ENCODE results near the gene RORC. TPM values are rescaled to one million over a fixed set of nuclear protein-coding genes. Genes with fewer than 3 reads are reported as not detected.

The RORC gene
- total RNA-seq, 2 experiments from 2014 or later, result 3.8 to 3.9 TPM

GRCh38 chr1:151816548-151817352 lies 14.9 kb downstream of the RORC start:
- ATAC-seq (no peak), DNase-seq (no peak)
- Mint-ChIP-seq H3K9me3 (ENCODE audit: low read depth) (no peaks in the 10 kb centered on the region), H3K36me3 (ENCODE audit: low read depth) (no peaks in the 10 kb centered on the region), H3K27me3 (no peaks in the 10 kb centered on the region), H3K27ac (no peak overlapping the region), H3K4me3 (no peak overlapping the region), H3K4me1 (peaks cover 63% of the 10 kb centered on the region)
- ChIA-PET POLR2A (interaction anchor here (1.1 kb wide), 1 partner anchor 12 kb away, joined by 5 read pairs; no protein-coding TSS in a partner anchor), CTCF (interaction anchor here (0.7 to 1.6 kb wide), 4 partner anchors 8 to 54 kb away, joined by 3 to 4 read pairs (median 4); partner anchors contain the start of gene TDRKH)
- intact Hi-C loops (cut with DNase I, micrococcal nuclease), result no loop called here

DNA sequence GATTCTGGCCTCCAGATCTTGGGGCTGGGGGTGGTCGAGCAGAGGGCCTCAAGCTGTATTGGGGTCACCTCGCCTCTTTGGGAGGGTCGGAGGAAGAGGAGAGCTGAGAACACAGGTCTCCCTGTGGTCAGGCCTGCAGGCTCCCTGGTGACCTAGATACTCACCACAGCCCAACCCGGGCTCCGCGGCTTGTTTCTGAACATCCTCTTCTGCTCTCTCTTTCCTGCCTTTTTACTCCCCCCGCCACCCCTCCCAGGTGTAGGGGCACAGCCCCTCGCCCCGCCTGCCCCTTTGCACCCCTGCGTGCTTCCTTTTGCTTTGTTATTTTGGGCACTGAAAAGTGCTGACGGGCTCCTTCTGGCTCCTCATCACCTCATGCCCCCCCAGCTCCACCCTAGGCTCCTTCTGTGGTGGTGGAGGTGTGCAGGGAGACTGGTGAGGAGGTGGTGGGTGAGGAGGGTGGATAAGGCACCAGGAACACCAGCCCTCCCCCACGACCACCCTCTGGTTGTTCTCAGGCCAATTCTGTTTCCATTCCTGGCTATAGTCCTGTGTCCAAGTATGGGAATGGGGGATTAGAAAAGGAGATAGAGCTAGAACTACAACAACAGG lies 15.8 kb downstream of the RORC start:
- ATAC-seq, result no peak
- Mint-ChIP-seq H3K36me3 (ENCODE audit: low read depth) (no peaks in the 10 kb centered on the region), H3K27me3 (no peaks in the 10 kb centered on the region), H3K4me3 (no peak overlapping the region), H3K4me1 (peaks cover 54% of the 10 kb centered on the region), H3K9me3 (ENCODE audit: low read depth) (no peaks in the 10 kb centered on the region), H3K27ac (peak overlapping the region; percentile 45)
- ChIA-PET POLR2A (interaction anchor here (1.1 kb wide), 1 partner anchor 13 kb away, joined by 5 read pairs; no protein-coding TSS in a partner anchor), CTCF (interaction anchor here (1.3 kb wide), 1 partner anchor 25 kb away, joined by 3 read pairs; the partner anchor contains the start of gene TDRKH)
- no peak for DNase-seq
- intact Hi-C loops (cut with DNase I, micrococcal nuclease), result no loop called here

DNA sequence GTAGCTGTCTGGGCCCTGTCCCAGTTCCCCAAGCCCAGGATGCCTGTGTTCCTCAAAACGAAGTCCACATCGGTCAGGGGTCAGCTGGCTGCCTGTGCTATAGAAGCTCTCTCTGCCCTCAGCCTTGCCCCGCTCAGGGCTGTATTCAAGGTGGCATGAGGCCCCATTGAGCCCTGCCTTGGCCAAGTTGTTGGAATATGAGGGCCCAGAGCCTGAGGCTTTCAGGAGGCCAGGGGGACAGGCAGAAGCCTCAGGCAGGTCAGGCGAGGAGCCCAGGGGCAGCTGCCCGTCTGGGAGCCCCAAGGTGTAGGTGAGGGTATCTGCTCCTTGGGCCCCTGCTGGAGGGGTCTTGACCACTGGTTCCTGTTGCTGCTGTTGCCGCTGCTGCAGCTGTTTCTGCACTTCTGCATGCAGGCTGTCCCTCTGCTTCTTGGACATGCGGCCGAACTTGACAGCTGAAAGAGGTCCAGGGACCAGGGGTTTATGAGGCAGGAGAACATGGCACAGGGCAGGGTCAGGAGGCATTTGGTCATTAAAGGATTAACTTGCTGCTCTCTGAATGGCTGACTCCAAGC lies 16.5 kb downstream of the RORC start:
- POLR2A ChIA-PET, result no interaction called here
- no peak overlapping the region for H3K4me3 Mint-ChIP-seq
- no peaks in the 10 kb centered on the region for H3K9me3 Mint-ChIP-seq (ENCODE audit: low read depth)

DNA sequence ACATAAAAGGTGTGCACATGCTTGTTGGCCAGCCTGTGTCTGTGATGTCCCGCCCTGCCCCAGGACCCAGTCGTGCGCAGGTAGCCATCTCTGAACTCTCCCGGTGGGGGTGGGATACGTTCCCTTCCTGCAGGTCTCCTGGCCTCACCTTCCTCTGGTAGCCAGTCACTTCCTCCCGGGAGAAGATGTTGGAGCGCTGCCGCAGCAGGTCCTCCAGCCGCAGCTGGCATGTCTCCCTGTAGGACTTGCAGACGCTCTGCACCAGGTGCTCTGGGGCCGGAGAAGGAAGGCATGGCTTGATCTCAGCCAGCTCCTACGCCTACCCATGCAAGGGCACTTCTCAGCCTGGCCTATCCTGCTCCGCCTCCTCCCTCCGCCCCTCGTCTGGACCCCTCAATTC lies 17.2 kb downstream of the RORC start:
- no peak overlapping the region for H3K27ac Mint-ChIP-seq
- ChIA-PET POLR2A (no interaction called here), CTCF (no interaction called here)
- ATAC-seq, result no peak
- intact Hi-C loops (cut with DNase I, micrococcal nuclease), result no loop called here
- H3K27me3 Mint-ChIP-seq, result no peaks in the 10 kb centered on the region
- no peaks in the 10 kb centered on the region for H3K36me3 Mint-ChIP-seq (ENCODE audit: low read depth)
- peaks cover 40% of the 10 kb centered on the region for H3K4me1 Mint-ChIP-seq
- H3K4me3 Mint-ChIP-seq, result no peak overlapping the region
- no peak for DNase-seq
- H3K9me3 Mint-ChIP-seq (ENCODE audit: low read depth), result no peaks in the 10 kb centered on the region

More for the DNA sequence above, 16.5 kb downstream of the RORC start:
- ATAC-seq (no peak), DNase-seq (no peak)
- Mint-ChIP-seq H3K4me1 (peaks cover 46% of the 10 kb centered on the region), H3K27me3 (no peaks in the 10 kb centered on the region), H3K36me3 (ENCODE audit: low read depth) (no peaks in the 10 kb centered on the region), H3K27ac (no peak overlapping the region)
- intact Hi-C loops (cut with DNase I, micrococcal nuclease), result no loop called here
- CTCF ChIA-PET, result no interaction called here

- Mint-ChIP-seq H3K27ac (no peak overlapping the region), H3K4me1 (peaks cover 35% of the 10 kb centered on the region), H3K27me3 (no peaks in the 10 kb centered on the region), H3K36me3 (ENCODE audit: low read depth) (no peaks in the 10 kb centered on the region), H3K4me3 (no peak overlapping the region), H3K9me3 (ENCODE audit: low read depth) (no peaks in the 10 kb centered on the region)
- intact Hi-C loops (cut with DNase I, micrococcal nuclease), result no loop called here
- ATAC-seq (no peak), DNase-seq (no peak)
- POLR2A ChIA-PET, result no interaction called here
- CTCF ChIA-PET, result no interaction called here
These were observed 18.2 kb downstream of the RORC start for GRCh38 chr1:151813271-151813977.

- Mint-ChIP-seq H3K4me3 (no peak overlapping the region), H3K27ac (no peak overlapping the region), H3K9me3 (ENCODE audit: low read depth) (no peaks in the 10 kb centered on the region), H3K4me1 (peaks cover 16% of the 10 kb centered on the region), H3K36me3 (ENCODE audit: low read depth) (no peaks in the 10 kb centered on the region), H3K27me3 (no peaks in the 10 kb centered on the region)
- no peak for DNase-seq
- POLR2A ChIA-PET, result no interaction called here
- no peak for ATAC-seq
- intact Hi-C loops (cut with DNase I, micrococcal nuclease), result no loop called here
- CTCF ChIA-PET, result interaction anchor here (2.7 kb wide), 1 partner anchor 9 kb away, joined by 8 read pairs; no protein-coding TSS in a partner anchor
These were observed 20.4 kb downstream of the RORC start for GRCh38 chr1:151811181-151811580.

DNA sequence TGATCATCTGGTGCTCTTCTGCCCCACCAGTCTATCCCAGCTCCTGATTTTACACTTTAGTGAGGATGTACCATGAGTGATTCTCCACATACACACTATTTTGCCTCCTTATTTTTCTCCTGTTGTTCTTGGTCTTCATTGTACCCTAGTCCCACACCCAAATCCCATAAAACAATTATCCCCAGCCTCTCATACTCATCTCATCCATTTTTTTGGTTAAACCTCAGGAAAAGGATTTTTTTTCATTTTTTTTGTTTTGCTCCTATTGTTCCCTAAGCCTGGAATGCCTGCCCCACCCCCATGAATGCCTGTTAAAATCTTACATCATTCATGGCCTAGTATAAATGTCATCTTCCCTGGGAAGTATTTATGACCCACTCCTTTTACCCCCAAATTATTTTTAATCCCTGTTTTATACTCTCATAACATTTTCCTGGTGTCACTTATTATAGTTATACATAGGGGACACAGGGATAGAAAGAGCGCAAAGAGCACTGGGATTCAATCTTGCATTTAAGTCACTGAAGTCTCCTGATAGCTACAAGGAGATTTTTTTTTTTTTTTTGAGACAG lies 21.5 kb downstream of the RORC start:
- Mint-ChIP-seq H3K27me3 (no peaks in the 10 kb centered on the region), H3K4me3 (no peak overlapping the region), H3K9me3 (ENCODE audit: low read depth) (no peaks in the 10 kb centered on the region), H3K36me3 (ENCODE audit: low read depth) (no peaks in the 10 kb centered on the region), H3K4me1 (peaks cover 8% of the 10 kb centered on the region), H3K27ac (no peak overlapping the region)
- no peak for ATAC-seq
- DNase-seq, result no peak
- intact Hi-C loops (cut with DNase I, micrococcal nuclease), result no loop called here
- CTCF ChIA-PET, result interaction anchor here (0.7 to 2.7 kb wide), 3 partner anchors 10 to 21 kb away, joined by 3 to 8 read pairs (median 3); no protein-coding TSS in a partner anchor
- POLR2A ChIA-PET, result no interaction called here

GRCh38 chr1:151809290-151809984 lies 22.2 kb downstream of the RORC start:
- H3K4me3 Mint-ChIP-seq, result no peak overlapping the region
- ATAC-seq (no peak), DNase-seq (no peak)
- no peaks in the 10 kb centered on the region for H3K36me3 Mint-ChIP-seq (ENCODE audit: low read depth)
- no peaks in the 10 kb centered on the region for H3K9me3 Mint-ChIP-seq (ENCODE audit: low read depth)
- ChIA-PET CTCF (interaction anchor here (0.7 to 2.7 kb wide), 5 partner anchors 8 to 632 kb away, joined by 3 to 8 read pairs (median 3); no protein-coding TSS in a partner anchor), POLR2A (no interaction called here)
- H3K27ac Mint-ChIP-seq, result no peak overlapping the region
- peaks cover 2% of the 10 kb centered on the region for H3K4me1 Mint-ChIP-seq
- H3K27me3 Mint-ChIP-seq, result no peaks in the 10 kb centered on the region
- intact Hi-C loops (cut with DNase I, micrococcal nuclease), result no loop called here

GRCh38 chr1:151807766-151808165 lies 23.8 kb downstream of the RORC start:
- H3K36me3 Mint-ChIP-seq (ENCODE audit: low read depth), result no peaks in the 10 kb centered on the region
- no peaks in the 10 kb centered on the region for H3K4me1 Mint-ChIP-seq
- DNase-seq, result no peak
- H3K27me3 Mint-ChIP-seq, result no peaks in the 10 kb centered on the region
- CTCF ChIA-PET, result interaction anchor here (1.0 to 2.0 kb wide), 3 partner anchors 9 to 29 kb away, joined by 4 to 8 read pairs (median 5); no protein-coding TSS in a partner anchor
- no peak for ATAC-seq
- H3K4me3 Mint-ChIP-seq, result no peak overlapping the region
- intact Hi-C loops (cut with DNase I, micrococcal nuclease), result no loop called here
- H3K9me3 Mint-ChIP-seq (ENCODE audit: low read depth), result no peaks in the 10 kb centered on the region
- no peak overlapping the region for H3K27ac Mint-ChIP-seq
- POLR2A ChIA-PET, result interaction anchor here (0.7 kb wide), 1 partner anchor 34 kb away, joined by 3 read pairs; no protein-coding TSS in a partner anchor

DNA sequence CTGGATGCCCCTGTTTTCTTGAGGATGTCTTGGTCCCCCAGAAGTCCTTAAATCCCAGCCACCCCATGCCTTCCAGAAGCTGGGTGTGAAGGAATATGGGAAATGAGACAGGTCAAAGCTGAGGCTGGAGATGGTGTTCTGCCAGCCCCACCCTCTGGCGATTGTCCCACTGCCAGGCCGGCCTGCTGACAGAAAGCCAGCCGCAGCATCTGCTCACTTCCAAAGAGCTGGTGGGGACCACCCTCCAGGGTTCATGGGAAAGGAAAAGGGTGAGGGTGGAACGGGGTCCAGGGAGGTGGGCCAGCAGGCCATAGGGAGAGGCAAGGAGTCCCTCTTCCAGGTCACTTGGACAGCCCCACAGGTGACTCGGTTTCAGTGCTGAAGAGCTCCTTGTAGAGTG lies 24.5 kb downstream of the RORC start:
- POLR2A ChIA-PET, result no interaction called here
- no peak for DNase-seq
- H3K4me1 Mint-ChIP-seq, result no peaks in the 10 kb centered on the region
- H3K27ac Mint-ChIP-seq, result no peak overlapping the region
- intact Hi-C loops (cut with DNase I, micrococcal nuclease), result no loop called here
- H3K36me3 Mint-ChIP-seq (ENCODE audit: low read depth), result no peaks in the 10 kb centered on the region
- CTCF ChIA-PET, result interaction anchor here (1.0 to 2.0 kb wide), 4 partner anchors 8 to 30 kb away, joined by 3 to 8 read pairs (median 4); no protein-coding TSS in a partner anchor
- H3K9me3 Mint-ChIP-seq (ENCODE audit: low read depth), result no peaks in the 10 kb centered on the region
- H3K27me3 Mint-ChIP-seq, result no peaks in the 10 kb centered on the region
- no peak for ATAC-seq
- H3K4me3 Mint-ChIP-seq, result no peak overlapping the region

All from activated CD4-positive, alpha-beta T cell treated with anti-CD3 and anti-CD28 coated beads for 36 hours (primary cell).